IMR-90 (cell line): ENCODE measurements around the gene TRAPPC3L. TPM values are rescaled to one million over a fixed set of nuclear protein-coding genes. Genes with fewer than 3 reads are reported as not detected.
A peak's percentile ranks its signal among the peaks of the same experiment; 100 is the strongest.

ENCODE experiments used
- ATAC-seq: fragments of 200-7000 bp; cut with Tn5 transposase; 2 replicates; pipeline ENCODE4 v1.9.1; 2020; ENCODE audit warnings: low read depth, mild to moderate bottlenecking, moderate library complexity
- BruUV-seq: library from RNA; stranded (reverse); fragments of 400-500 nt; replicated peaks from 2 replicates; lab custom pipeline; 2021; lab: Mats Ljungman, UMichigan
- CTCF ChIA-PET: fragments of 300-600 bp; formaldehyde crosslinking; extraction: SDS; loops from one replicate; lab custom pipeline; 2021; ENCODE audit warnings: antibody characterized with exemption; lab: Yijun Ruan, JAX
- POLR2A ChIA-PET: fragments of 300-600 bp; sonication (Branson Sonifier 250); formaldehyde crosslinking; loops from one replicate; lab custom pipeline; 2022; ENCODE audit warnings: antibody characterized with exemption; ENCODE audit not compliant: unreplicated experiment; lab: Charles Lee
- DNase-seq: peaks from one replicate; pipeline ENCODE4 v3.0.0; 2013
- H2AFZ ChIP-seq: replicated peaks from 2 replicates; pipeline ENCODE3; 2013; ENCODE audit warnings: low read length, mild to moderate bottlenecking; ENCODE audit not compliant: poor library complexity
- H2AK5ac ChIP-seq: 2 replicates; pipeline ENCODE4 v1.6.1; 2013; ENCODE audit warnings: low read depth, low read length, inconsistent platforms
- H2AK9ac ChIP-seq: replicated peaks from 2 replicates; pipeline ENCODE3; 2013; ENCODE audit warnings: mild to moderate bottlenecking, low read depth, low read length, moderate library complexity; ENCODE audit not compliant: poor library complexity
- H2BK120ac ChIP-seq: 2 replicates; pipeline ENCODE4 v1.6.1; 2013; ENCODE audit warnings: low read depth, low read length, inconsistent platforms
- H2BK15ac ChIP-seq: 3 replicates; pipeline ENCODE4 v1.6.1; 2013; ENCODE audit warnings: low read depth, low read length, inconsistent platforms
- H2BK20ac ChIP-seq: 2 replicates; pipeline ENCODE4 v1.6.1; 2013; ENCODE audit warnings: low read depth, mild to moderate bottlenecking, inconsistent platforms, low read length, moderate library complexity
- H2BK5ac ChIP-seq: 2 replicates; pipeline ENCODE4 v1.6.1; 2013; ENCODE audit warnings: mild to moderate bottlenecking, low read depth, low read length, inconsistent platforms; ENCODE audit not compliant: poor library complexity, severe bottlenecking
- H3K14ac ChIP-seq: replicated peaks from 2 replicates; pipeline ENCODE4 v1.6.1; 2013; ENCODE audit warnings: low read depth, low read length, inconsistent platforms
- H3K18ac ChIP-seq: 2 replicates; pipeline ENCODE4 v1.6.1; 2013; ENCODE audit warnings: low read depth, low read length, control low read depth
- H3K23ac ChIP-seq: 2 replicates; pipeline ENCODE4 v1.6.1; 2013; ENCODE audit warnings: low read depth, low read length, inconsistent platforms
- H3K27ac ChIP-seq: 2 replicates; pipeline ENCODE4 v1.5.1; 2013; ENCODE audit warnings: mild to moderate bottlenecking, control low read depth, low read length; ENCODE audit not compliant: insufficient read depth
- H3K27me3 ChIP-seq: 2 replicates; pipeline ENCODE4 v1.6.1; 2013; ENCODE audit warnings: low read length; ENCODE audit not compliant: control insufficient read depth, insufficient read depth
- H3K36me3 ChIP-seq: 2 replicates; pipeline ENCODE4 v1.6.1; 2013; ENCODE audit warnings: low read length, mixed read lengths; ENCODE audit not compliant: control insufficient read depth, insufficient read depth
- H3K4ac ChIP-seq: 2 replicates; pipeline ENCODE4 v1.6.1; 2013; ENCODE audit warnings: low read depth, low read length, inconsistent platforms
- H3K4me1 ChIP-seq: 2 replicates; pipeline ENCODE4 v1.6.1; 2013; ENCODE audit warnings: low read length, mixed read lengths; ENCODE audit not compliant: control insufficient read depth, insufficient read depth
- H3K4me2 ChIP-seq: 2 replicates; pipeline ENCODE4 v1.6.1; 2013; ENCODE audit warnings: low read depth, mild to moderate bottlenecking, control low read depth, low read length, moderate library complexity
- H3K4me3 ChIP-seq: 2 replicates; pipeline ENCODE4 v1.5.1; 2013; ENCODE audit warnings: low read depth, mild to moderate bottlenecking, control low read depth, low read length, moderate library complexity; ENCODE audit not compliant: insufficient read depth
- H3K56ac ChIP-seq: 2 replicates; pipeline ENCODE4 v1.6.1; 2013; ENCODE audit warnings: low read length, inconsistent platforms; ENCODE audit not compliant: insufficient read depth; ENCODE audit errors: extremely low read depth
- H3K79me1 ChIP-seq, 2 experiments: 2 replicates each; pipeline ENCODE4 v1.6.1; 2013; ENCODE audit warnings: low read length in 2 of 2, inconsistent platforms in 1 of 2, low read depth in 1 of 2
- H3K9ac ChIP-seq: 2 replicates; pipeline ENCODE4 v1.6.1; 2013; ENCODE audit warnings: low read depth, low read length, control low read depth
- H3K9me1 ChIP-seq: 2 replicates; pipeline ENCODE4 v1.6.1; 2013; ENCODE audit warnings: low read length, inconsistent platforms; ENCODE audit not compliant: insufficient read depth
- H3K9me3 ChIP-seq: 2 replicates; pipeline ENCODE4 v1.6.1; 2013; ENCODE audit warnings: low read length; ENCODE audit not compliant: control insufficient read depth, insufficient read depth
- H4K20me1 ChIP-seq: 2 replicates; pipeline ENCODE4 v1.6.1; 2013; ENCODE audit warnings: low read length, inconsistent platforms; ENCODE audit not compliant: insufficient read depth
- H4K5ac ChIP-seq: 2 replicates; pipeline ENCODE4 v1.6.1; 2013; ENCODE audit warnings: mild to moderate bottlenecking, low read depth, low read length, control low read depth
- H4K8ac ChIP-seq, 2 experiments: 2 replicates each; pipeline ENCODE4 v1.6.1; 2013; ENCODE audit warnings: low read depth in 2 of 2, low read length in 2 of 2, control low read depth in 1 of 2, inconsistent platforms in 1 of 2
- H4K91ac ChIP-seq: 2 replicates; pipeline ENCODE4 v1.6.1; 2013; ENCODE audit warnings: low read depth, low read length, inconsistent platforms; ENCODE audit not compliant: insufficient read depth
- MAFK ChIP-seq: IDR thresholded peaks from 2 replicates; pipeline ENCODE4 v1.6.1; 2012; ENCODE audit warnings: low read depth, low read length, improper control_type of control experiment
- SMC3 ChIP-seq: fragments of 150-350 bp; IDR thresholded peaks from 2 replicates; pipeline ENCODE4 v1.6.1; 2016; ENCODE audit warnings: low read depth, mild to moderate bottlenecking, antibody characterized with exemption, low read length, moderate library complexity
- WGBS, 2 experiments: methylation state at CpG; one replicate each; pipeline versions ENCODE4 v1.1.5 to v1.1.7; 2013; ENCODE audit warnings: missing lambda C conversion rate in 2 of 2; ENCODE audit not compliant: insufficient read length in 1 of 2; ENCODE audit errors: extremely low coverage in 2 of 2; 5-methylcytosine and 5-hydroxymethylcytosine counted together
- dilution Hi-C: fragments of 300-500 bp; cut with HindIII; formaldehyde crosslinking; loops from one replicate; pipeline ENCODE4 v1.14.3; 2018; ENCODE audit warnings: low sequenced_read_pairs; ENCODE audit not compliant: unreplicated experiment
- in situ Hi-C: fragments of 300-500 bp; cut with MboI; formaldehyde crosslinking; loops from 3 replicates; pipeline ENCODE4 v1.14.3; 2019; ENCODE audit warnings: low sequenced_read_pairs, inconsistent platforms, mixed read lengths
- intact Hi-C: fragments of 100-400 bp; cut with micrococcal nuclease; formaldehyde crosslinking; loops from 2 replicates; pipeline ENCODE4 v1.10.0; 2022
- polyA plus RNA-seq, 3 experiments: library from polyadenylated mRNA; depleted of rRNA; stranded (reverse); fragments of >200 nt; gene quantifications; 2 replicates each; pipeline ENCODE4 v1.2.3, GENCODE V29; 2012; ENCODE audit warnings: low replicate concordance in 1 of 3
- total RNA-seq: library from RNA; depleted of rRNA; stranded (reverse); fragments of >200 nt; gene quantifications from 2 replicates; pipeline ENCODE4 v1.2.3, GENCODE V29; 2012

TRAPPC3L gene
- total and polyA plus RNA-seq, 2 of the 4 experiments (the other 2 are of a cell fraction), result 0.03 TPM; not detected in 1

DNA sequence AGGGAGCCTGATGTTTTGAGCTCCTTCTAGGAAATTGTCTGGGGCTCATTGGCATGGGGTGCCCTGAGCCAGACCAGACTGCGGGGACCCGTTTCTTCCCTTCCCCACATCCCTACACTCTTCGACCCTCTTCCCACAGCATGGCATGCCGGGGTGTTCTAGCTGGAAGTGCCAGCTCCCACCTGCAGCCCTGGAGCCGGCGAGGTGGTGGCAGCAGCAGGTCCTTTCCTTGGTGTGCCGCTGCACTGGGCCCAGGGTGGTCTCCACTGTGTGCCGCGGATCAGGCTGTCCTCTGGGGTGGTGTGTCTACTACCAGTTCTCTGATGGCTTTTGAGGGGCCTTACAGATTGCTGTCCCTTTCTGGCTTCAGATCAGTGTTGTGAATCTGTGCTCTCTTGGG lies 18.3 kb upstream of the TRAPPC3L start (continued):
- TF ChIP-seq SMC3, result no peak

DNA sequence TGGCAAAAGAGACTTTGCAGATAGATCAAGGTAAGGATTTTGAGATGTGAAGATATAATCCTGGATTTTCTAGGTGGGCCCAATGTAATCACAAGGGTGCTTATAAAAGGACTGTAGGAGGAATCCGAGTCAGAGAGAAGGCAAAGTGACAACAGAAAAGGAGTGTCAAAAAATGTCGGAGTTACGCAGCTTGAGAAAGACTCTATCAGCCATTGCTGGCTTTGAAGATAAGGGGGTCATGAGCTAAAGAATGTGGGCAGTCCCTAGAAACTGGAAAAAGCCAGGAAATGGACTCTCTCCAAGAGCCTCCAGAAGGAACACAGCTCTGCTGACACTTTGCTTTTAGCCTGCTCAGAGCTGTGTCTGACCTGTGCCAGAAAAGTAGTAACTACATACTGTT lies 17.1 kb upstream of the TRAPPC3L start:
- no peaks in the 10 kb centered on the region for H3K36me3 ChIP-seq
- H3K4me1 ChIP-seq, result peaks cover 8% of the 10 kb centered on the region
- H2AK5ac ChIP-seq, result no peak overlapping the region
- H2BK20ac ChIP-seq, result peak overlapping the region; percentile 72; the same call in 1 of the 2 replicates
- 0 out of 2 replicates have a peak overlapping the region, but pooled peaks have one; percentile 3 for H3K4ac ChIP-seq
- no peak overlapping the region for H3K14ac ChIP-seq
- ChIA-PET CTCF (interaction anchor here (1.0 to 2.3 kb wide), 4 partner anchors 17 to 294 kb away, joined by 3 to 12 read pairs (median 8); partner anchors contain the start of gene TRAPPC3L), POLR2A (no interaction called here)
- H3K9ac ChIP-seq, result no peak overlapping the region
- peak overlapping the region; percentile 73 for H2AFZ ChIP-seq
- H3K4me2 ChIP-seq, result no peak overlapping the region
- no peak overlapping the region for H3K56ac ChIP-seq
- peak overlapping the region in 1 of 2 experiments; percentile 53; a peak in 2 of 4 replicates for H4K8ac ChIP-seq
- H3K79me1 ChIP-seq, result no peaks in the 10 kb centered on the region
- in situ Hi-C loops, result loop anchor here (5.0 kb wide), 1 partner anchor 295 kb away; no protein-coding TSS in a partner anchor
- no peak for TF ChIP-seq MAFK
- no peaks in the 10 kb centered on the region for H4K20me1 ChIP-seq
- intact Hi-C loops, result loop anchor here (5.0 kb wide), 1 partner anchor 115 kb away; no protein-coding TSS in a partner anchor
- H3K18ac ChIP-seq, result no peak overlapping the region
- no peak overlapping the region for H3K27ac ChIP-seq
- dilution Hi-C loops, result no loop called here
- WGBS, 2 experiments, result 0% methylated on average over 2 of the region's 3 CpGs; no CpG with 5 or more reads in 1 of the 2 experiments
- no peak overlapping the region for H2BK5ac ChIP-seq
- no peaks in the 10 kb centered on the region for H3K9me3 ChIP-seq
- ATAC-seq (no peak), DNase-seq (no peak)
- peak overlapping the region; percentile 78 for H2BK120ac ChIP-seq
- peak overlapping the region; percentile 62; the same call in 1 of the 2 replicates for H3K23ac ChIP-seq
- no peak overlapping the region for H2AK9ac ChIP-seq
- H4K5ac ChIP-seq, result no peak overlapping the region
- H3K9me1 ChIP-seq, result peaks cover 3% of the 10 kb centered on the region; the same call in 1 of the 2 replicates
- H3K27me3 ChIP-seq, result no peaks in the 10 kb centered on the region
- H4K91ac ChIP-seq, result no peak overlapping the region
- H2BK15ac ChIP-seq, result 0 out of 3 replicates have a peak overlapping the region, but pooled peaks have one; percentile 9
- no TSS peak for BruUV-seq
- H3K4me3 ChIP-seq, result no peak overlapping the region
